NCI-H2107 treated with DMSO at 0.1 percent for 48 hours (cell line): ENCODE measurements around the gene DCLK2.
"Not testable (repeated sequence)": the region's sequence is repeated elsewhere in the genome, so short reads cannot be mapped to it uniquely, and the experiment has no call there.

ENCODE experiments used
- DNase-seq: peaks from one replicate; lab custom pipeline; 2025; ENCODE audit not compliant: unreplicated experiment; lab: John Stamatoyannopoulos, UW

DCLK2 gene

GRCh38 chr4:150197256-150197655, 119.0 kb downstream of the DCLK2 start:
- not testable (repeated sequence) for DNase-seq

- DNase-seq = no peak
Observed at GRCh38 chr4:150199056-150199455, 120.8 kb downstream of the DCLK2 start.

- no peak for DNase-seq
Observed at GRCh38 chr4:150205016-150205415, 126.8 kb downstream of the DCLK2 start.

GRCh38 chr4:150206265-150206664, 128.0 kb downstream of the DCLK2 start:
- DNase-seq = no peak

- DNase-seq = no peak
Observed at GRCh38 chr4:150206954-150207353, 128.7 kb downstream of the DCLK2 start.

- no peak for DNase-seq
Observed at GRCh38 chr4:150207871-150208270, 129.6 kb downstream of the DCLK2 start.

DNA sequence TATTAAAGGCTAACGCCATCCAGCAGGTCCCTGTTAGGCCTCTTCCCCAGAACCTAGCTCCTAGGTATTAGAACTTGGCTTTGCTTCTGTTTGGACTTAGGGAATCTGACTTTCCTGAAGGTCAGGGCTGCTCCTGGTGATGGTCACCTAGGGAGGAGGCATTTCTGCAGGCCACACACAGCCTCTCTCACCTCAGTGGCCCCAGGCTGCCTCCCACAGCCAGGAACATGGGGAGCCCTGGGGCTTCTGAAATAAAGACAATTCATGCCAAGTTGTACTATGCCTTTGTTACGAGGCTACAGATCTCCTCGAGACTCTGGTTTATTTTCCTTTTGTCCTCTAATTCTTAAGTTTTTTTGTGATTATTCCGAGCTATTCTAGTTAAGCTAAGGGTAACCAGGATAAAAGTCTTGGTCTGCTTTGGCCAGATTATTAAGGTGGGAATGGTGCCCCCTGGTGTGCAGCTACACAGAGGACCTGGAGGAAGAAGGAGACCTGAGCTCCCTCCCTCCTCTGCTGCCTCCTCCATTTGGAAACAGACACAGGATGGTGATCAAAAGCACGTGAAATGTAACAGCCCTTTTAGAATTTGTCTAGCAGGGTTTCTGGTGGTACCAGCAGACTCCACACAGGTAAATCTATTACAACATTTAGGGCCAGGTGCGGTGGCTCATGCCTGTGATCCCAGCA, 131.0 kb downstream of the DCLK2 start:
- DNase-seq = peak; percentile 8

- no peak for DNase-seq
Observed at GRCh38 chr4:150211016-150211415, 132.8 kb downstream of the DCLK2 start.

- no peak for DNase-seq
Observed at GRCh38 chr4:150211799-150212445, 133.7 kb downstream of the DCLK2 start.

DNA sequence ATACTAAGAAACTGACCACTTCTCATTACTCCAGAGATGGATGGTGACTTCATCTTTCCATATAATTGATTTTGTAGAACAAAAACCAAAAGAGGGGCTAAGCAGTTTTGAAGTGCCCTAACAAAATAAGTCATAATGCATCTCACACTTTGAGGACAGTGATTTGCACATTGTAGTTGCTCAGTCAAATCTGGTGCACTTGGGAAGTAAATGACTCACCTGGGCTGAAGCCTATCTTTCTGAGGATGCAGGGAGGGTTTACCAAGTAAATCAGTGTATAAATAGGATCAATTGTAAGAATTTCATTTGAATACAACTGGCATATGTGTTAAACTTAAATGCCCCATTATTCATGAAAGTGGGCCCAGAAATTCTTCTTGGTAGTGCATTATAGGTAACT, 134.2 kb downstream of the DCLK2 start:
- DNase-seq = no peak

DNA sequence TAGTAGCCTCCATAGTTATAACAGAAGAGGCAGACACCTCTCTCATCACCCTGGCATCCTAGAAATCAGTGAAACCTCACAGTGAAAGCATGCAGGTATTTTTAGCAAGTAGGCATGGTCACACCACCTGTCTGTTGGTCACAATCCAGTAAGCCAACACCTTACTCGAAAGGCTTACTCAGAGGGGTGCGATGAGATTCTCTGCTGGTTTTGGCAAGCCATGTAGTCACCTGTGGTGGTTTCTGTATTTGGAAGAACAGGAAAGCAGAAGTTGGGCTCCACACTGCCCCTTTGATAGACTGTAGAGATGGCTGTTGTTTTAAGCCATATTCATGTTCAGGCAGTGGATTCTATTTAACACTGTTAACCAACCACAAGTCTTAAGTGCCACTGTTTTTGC, 134.7 kb downstream of the DCLK2 start:
- peak; percentile 6 for DNase-seq

DNA sequence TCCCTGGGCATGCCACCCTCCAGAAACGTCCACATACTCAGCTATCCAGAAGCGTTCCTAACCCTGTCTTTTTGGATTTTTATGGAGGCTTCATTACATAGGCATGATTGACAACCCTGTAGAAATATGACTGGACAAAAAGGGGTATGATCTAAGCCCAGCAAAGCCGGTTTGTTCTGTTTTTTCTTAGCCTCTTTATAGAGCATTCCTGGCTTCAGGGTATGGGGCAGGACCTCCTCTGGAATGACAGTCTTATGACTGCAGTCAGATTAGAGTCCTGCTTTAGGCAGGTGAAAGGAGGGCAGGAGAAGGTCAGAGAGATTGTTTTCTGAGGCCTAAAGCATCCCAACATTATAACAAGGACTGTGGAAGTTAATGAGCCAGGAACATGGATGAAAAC, 137.4 kb downstream of the DCLK2 start:
- DNase-seq = no peak

DNA sequence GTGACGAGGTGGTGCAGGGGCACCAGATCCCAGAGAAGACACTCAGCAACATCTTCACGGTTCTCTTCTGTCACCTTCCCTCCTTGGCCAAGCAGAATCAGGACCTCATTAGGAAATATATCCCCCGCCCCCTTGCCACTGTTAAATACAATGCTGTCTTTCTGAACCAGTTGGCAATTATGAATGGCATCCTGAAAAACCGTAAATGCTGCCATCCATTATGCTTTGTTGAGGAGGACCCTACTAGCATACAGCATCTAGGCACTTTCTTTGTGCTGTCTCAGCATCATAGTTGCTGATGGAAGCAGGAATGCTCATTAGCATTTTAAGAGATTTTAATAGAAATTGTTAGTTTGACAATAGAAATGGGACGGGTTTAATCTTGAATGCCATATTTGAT, 138.5 kb downstream of the DCLK2 start:
- no peak for DNase-seq

- peak; percentile 7 for DNase-seq
Observed at GRCh38 chr4:150217192-150217591, 138.9 kb downstream of the DCLK2 start.

DNA sequence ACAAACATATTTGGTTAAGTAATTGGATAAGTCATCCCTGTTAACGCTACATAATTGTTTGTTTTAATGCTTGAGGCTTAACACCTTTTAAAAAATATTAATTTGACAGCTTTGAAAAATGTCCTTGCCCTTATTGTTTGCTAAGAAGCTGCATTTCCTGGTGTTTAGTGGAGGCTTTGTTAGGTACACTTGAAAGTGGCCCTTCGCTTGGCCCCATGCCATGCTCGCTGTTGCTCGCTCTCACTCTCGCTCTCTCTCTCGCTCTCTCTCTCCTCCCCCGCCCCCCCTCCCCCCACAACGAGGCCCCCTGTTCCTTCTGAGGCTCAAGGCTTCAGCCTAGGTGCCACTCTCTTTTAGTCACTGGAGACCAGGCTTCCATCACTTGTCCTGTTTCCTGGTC, 139.6 kb downstream of the DCLK2 start:
- DNase-seq = peak; percentile 8

- no peak for DNase-seq
Observed at GRCh38 chr4:150218447-150218846, 140.2 kb downstream of the DCLK2 start.

DNA sequence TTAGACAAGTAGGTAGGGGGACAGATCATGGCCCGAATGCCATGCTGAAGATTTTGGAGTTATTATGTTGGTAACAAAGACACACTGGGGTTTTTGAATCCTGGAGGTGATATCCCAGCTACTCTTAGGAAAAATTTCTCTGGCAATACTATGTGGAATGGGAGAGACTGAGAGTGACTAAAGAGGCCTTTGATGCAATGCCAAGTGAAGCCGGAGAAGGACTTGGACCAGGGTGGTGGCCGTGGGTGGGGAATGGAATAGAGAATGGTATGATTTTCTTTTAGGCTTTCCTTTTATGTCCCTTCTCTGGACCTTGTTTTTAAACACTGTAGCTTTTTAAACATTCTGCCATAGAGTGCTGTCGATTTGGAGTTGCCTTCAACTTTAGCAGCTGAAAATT, 141.6 kb downstream of the DCLK2 start:
- DNase-seq = no peak

GRCh38 chr4:150224896-150225591, 146.8 kb downstream of the DCLK2 start:
- DNase-seq = no peak

DNA sequence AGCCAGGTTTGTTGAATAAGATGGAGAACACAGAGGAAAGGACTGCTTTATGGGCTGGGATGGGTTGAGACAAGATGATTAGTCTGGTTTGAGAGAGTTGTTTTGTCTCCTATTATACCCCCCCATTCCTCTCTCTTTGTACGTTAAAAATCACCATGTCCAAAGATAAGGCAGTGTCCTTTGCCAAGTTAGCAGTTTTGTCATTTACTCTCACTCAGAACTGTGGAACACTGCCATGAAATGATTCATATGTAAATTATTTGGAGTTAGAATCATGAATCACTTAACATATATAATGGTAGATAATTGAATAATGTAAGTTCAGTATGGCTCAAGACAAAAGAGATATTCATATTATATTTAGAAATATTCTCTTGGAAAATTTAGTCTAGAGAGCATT, 151.3 kb downstream of the DCLK2 start:
- DNase-seq = no peak

- no peak for DNase-seq
Observed at GRCh38 chr4:150230561-150230960, 152.3 kb downstream of the DCLK2 start.

- no peak for DNase-seq
Observed at GRCh38 chr4:150231107-150231770, 153.0 kb downstream of the DCLK2 start.

GRCh38 chr4:150232029-150232428, 153.8 kb downstream of the DCLK2 start:
- no peak for DNase-seq
